Measurements from ENCODE around the gene CD3G.
"Not testable (repeated sequence)": the region's sequence is repeated elsewhere in the genome, so short reads cannot be mapped to it uniquely, and the experiment has no call there.

Gene CD3G

GRCh38 chr11:118382954-118383353, 38.8 kb downstream of the CD3G start:
- no peak for DNase-seq

GRCh38 chr11:118383657-118384056, 39.5 kb downstream of the CD3G start:
- DNase-seq, result no peak

- DNase-seq, result no peak
Observed at GRCh38 chr11:118396097-118396501, 52.0 kb downstream of the CD3G start.

GRCh38 chr11:118397448-118397847, 53.3 kb downstream of the CD3G start:
- DNase-seq, result no peak

GRCh38 chr11:118398791-118399559, 54.8 kb downstream of the CD3G start:
- no peak for DNase-seq

GRCh38 chr11:118401151-118401879, 57.2 kb downstream of the CD3G start, which contains the start of gene ATP5MG:
Gene ATP5MG (plus strand): TSS chr11:118401606. CDS start chr11:118401666, 60 bp downstream.
- peak; percentile 96 for DNase-seq

GRCh38 chr11:118401880-118402590, 57.9 kb downstream of the CD3G start:
- DNase-seq, result no peak

- DNase-seq, result not testable (repeated sequence)
Observed at GRCh38 chr11:118402594-118402993, 58.5 kb downstream of the CD3G start.

All from NCI-H1417 treated with DMSO at 0.1 percent for 48 hours (cell line).